ENCODE data around the gene SLC25A21.
A peak's percentile ranks its signal among the peaks of the same experiment; 100 is the strongest.

The SLC25A21 gene

DNA sequence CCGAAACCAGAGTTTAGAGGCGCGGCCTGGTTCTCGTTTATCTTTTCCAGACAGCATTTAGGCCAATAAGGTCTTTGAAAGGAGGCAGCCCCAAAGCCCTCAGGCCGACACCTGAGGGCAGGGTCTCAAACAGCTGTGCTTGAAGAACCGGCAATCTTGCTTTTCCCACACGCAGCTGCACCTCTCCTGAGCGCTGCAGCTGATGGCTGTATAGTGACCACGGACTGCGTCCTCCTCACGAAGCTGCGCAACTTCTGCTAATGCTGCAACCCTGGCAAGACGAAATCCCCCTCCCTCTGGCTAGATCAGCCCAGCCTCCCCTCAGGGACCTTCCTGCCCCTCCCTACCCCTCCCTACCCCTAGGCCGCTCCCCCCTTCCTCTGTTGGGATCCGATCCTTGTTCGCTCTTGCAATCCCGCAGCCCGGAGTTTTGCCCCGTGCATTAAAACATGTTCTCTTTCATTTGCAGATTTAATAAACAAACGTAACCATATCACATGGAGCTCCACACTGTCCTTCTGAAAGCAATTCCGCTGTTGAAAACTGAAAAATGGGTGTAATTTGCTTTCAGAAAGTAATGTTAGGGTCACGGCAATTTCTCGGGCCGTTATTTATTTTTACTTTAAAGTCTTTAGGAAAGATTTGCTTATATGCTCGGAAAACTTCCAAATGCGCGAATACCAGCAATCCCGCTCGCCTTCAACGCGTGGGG is 515.6 kb downstream of the SLC25A21 start:
- no peak overlapping the region for H3K4me3 ChIP-seq (ENCODE audit: low read depth, low read length)

DNA sequence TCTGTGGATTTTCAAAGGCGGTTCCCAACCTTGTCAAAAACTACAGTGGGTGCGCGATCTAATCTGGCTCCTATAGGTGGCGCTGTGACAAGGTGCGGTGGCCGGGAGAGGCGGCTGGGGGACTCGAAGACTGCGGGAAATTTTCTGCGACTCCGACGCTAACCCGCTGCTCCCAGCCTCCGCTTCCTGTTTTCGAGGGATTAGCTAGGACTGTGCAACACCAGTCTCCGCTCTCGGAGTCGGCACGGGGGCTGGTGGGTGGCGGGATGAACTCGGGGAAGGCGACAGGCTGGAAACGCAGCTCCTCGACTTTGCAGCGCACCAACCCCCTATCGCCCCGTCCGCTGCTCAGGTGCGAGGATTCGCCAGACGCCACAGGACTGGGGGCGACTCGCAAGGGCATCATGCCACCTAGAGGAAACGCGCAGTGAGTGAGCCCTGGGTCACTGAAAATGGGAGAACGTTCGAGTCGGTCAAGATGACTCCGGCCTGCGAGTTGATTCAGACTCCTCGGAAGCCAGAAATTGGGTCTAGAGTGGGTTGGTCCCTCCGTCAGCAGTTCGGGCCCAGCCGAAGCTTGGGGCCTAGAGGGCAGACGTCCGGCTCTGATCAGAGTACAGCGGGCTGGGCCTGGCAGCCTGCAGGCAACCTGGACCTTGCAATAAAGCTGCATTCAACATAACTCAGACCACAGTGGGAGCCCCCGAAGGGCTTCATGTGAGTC is 516.3 kb downstream of the SLC25A21 start:
- peak overlapping the region; percentile 22 for H3K4me3 ChIP-seq (ENCODE audit: low read depth, low read length)

DNA sequence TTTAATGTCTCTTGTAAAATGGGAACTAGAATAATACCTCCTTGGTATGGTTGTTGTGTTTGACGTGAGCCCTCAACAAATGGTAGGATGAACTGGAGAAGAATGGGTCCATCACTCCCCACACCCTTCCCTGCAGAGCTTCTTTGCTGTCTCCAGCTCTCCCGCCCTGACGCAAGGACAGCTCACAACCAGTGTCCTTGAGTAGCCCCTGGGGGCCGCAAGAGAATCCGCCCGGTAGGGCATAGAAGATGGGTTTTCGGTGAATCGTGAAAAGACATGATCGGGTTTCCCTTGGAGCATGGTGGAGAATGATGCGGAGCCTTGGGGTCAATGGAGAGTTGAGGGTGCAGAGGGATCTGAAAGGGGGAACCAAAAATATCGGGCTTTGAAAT is 516.8 kb downstream of the SLC25A21 start:
- H3K4me3 ChIP-seq (ENCODE audit: low read depth, low read length): no peak overlapping the region

DNA sequence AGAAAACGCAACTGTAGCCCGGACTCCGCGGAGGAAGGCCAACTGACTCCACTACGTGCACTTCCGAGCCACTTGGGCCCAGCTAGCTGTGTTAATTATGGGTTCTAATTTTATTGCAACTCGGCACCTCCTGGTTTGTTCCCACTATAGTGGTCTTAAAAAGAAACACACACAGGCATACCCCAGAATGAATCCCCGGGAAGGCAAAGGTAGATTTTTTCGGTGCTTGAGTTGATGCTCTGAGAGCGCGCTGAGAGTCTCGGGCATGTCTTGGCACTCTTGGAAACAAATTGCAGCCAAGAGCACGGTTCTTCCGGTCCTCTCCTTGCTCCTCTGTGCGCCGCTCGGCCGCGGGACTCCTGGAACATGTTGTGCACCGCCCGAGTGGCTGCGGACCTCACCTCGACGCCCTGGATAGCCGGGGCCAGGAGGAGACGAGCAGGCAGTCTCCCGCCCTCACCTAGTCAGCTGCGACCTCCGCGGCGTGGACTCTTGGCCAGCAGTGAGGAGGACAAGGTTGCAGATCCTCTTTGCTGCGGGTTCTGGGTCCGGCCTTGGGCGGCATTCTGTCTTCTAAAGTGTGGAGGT is 517.5 kb downstream of the SLC25A21 start:
- no peak overlapping the region for H3K4me3 ChIP-seq (ENCODE audit: low read depth, low read length)

DNA sequence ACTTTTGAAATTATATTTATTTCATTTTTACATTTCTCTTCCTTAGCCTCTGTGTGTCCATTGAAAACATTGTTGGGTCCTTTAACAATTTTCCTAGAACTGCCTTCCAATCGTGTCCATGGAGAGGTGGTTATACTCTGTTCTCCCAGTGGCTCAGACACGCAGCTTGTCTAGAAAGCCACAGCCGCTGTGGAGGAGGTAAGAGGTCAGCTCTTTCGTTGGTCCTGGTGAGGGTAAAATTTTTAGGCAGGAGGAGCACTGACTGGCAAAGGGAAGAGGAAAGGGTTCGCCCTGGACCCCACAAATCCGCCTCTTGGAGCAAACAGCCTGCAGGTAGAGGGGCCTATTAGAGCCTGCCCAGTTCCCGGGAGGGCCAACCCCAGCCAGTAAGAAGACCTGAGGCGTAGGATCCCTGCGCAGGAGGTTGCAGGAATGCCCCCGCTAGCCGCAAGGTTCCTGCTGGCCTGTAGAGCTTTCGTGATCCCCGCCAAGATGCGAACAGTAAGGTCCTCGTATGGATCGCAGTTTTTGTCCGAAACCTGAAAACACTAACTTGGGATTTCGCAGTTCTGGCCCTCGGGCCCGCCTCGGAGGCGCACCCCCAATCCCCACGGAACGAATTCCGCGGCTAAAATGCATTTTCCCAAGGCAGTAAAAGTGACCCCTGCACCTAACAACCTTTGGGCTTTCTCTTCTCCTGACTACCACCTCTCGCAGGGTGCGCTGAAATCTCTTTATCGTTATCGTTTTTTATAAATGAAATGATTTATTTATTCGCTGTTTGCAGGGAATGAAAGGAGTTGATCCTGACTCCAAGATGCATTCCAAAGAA is 518.2 kb downstream of the SLC25A21 start:
- H3K4me3 ChIP-seq (ENCODE audit: low read depth, low read length): no peak overlapping the region

DNA sequence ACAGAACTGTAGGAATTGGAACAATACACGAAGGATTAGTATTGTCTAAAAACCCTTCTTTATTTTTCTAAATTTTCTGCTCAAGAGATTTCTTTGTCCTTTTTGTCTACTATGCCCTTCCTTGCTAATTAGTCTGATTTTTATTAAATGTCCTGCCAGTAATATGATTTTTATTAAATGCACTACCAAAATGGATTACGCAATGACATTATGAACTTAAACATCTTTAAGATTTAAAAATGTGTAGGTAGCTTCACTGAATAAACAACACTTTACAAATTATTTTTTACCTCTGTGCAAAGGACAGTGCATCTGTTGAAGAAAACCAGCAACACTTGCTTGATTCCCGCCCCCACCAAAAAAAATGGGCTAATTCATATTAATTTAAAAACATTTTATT is 519.0 kb downstream of the SLC25A21 start:
- H3K4me3 ChIP-seq (ENCODE audit: low read depth, low read length): no peak overlapping the region

DNA sequence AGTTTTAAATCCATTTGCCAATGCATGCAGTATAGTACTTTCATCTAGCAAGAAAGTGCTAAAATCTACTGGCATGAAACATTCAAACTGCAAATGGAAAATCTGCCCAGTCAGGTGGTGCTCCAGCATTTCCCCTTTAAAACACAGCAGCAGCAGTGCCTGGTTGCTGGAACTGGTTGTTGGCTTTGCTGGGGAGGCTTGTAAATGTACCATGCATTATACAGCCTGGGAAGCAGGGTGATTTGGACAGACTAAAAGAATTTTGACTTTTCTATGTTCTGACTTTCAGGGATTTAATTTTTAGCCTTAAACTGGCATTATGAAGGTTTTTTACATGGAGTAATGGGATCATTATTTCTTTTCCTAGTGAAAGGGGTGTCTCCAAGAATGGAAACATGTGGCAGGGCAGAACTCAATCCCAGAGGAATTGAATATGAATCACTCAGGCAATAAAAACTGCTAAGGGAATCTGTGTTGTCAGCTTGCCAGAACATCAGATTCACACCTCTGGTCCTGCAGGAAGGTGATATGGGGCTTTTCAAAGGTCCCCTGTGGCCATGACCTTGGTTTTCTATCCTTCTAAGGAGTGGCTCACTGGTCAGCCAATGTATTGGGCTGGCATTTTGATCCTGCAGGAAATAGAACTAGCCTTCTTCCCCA is 519.7 kb downstream of the SLC25A21 start:
- H3K4me3 ChIP-seq (ENCODE audit: low read depth, low read length): no peak overlapping the region

DNA sequence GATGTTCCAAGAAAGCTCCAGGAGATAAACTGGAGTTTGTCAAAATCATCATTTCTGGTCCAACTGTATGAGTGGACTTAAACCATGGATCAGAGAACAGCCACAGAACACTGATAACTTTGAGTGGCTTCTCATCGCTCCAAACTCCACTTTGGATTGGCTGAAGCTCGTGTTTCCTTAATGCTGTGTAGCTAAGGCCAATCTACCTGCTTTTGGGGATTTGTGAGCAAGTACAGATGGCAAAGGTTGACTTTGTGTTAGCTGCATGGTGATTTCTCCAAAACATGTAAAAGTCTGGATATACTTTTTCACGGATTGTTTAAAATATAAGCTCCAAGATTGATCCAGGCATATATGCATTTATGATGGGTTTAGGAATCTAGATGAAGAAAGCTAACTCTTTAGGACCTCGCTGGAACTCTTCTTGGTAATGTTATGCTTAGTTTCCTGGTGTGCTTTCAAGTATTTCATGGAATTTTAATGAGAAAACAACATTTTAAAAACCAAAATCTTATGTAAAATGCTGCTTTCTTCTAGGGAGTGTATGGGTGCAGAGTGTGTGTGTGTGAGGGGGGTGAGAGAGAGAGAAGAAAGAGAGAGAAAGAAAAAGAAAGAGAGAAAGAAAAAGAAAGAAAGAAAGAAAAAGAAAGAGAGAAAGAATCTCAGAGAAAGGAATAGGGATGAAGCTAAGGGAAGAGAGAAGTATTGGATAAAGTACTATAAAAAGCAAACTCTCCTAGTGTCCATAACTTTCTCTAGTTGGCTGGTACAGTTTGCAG is 522.3 kb downstream of the SLC25A21 start:
- H3K4me3 ChIP-seq (ENCODE audit: low read depth, low read length): no peak overlapping the region

DNA sequence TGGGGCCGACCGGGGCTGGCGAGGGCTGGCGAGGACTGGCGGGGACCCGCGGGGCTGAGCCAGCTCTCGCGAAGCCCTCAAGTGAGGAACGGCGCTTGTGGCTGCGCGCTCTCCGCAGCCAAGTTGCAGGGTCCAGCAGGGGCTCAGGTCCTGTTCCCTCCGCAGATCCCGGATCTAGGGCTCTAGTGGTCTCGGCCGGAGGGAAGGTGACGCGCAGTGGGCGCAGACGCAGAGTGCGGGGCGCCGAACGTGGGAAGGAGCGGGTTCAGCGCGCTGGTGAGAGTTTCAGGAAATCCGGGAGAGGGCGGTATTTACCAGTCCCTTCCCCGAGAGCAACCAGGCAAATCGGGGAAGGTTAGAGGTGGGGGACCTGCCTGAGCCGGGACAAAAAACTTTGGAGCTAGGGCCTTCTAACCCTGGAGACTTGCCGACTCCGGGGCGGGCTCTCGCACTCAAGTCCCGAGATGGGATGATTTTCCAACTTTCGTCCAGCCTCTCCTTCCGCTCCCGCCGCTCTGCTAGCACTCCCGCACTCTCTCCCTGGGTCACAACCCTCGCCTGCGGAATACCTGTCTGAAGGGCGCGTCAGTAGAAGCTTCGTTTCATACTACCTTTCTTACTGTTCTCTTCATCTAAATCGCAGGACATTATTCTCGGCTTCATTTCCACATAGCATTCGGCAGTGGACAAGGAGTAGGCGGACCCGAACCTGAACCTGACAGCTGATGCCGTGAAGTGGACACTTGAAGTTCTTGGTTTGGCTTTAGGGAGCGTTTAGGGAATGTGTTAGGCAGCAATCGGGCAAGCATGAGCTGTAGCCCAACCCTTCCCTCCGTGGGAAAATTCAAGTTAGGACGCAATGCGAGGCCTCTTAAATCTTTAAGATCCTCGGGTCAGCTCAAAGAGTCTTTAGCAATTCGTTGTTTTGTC is 524.3 kb downstream of the SLC25A21 start:
- peak overlapping the region; percentile 50 for H3K4me3 ChIP-seq (ENCODE audit: low read depth, low read length)

DNA sequence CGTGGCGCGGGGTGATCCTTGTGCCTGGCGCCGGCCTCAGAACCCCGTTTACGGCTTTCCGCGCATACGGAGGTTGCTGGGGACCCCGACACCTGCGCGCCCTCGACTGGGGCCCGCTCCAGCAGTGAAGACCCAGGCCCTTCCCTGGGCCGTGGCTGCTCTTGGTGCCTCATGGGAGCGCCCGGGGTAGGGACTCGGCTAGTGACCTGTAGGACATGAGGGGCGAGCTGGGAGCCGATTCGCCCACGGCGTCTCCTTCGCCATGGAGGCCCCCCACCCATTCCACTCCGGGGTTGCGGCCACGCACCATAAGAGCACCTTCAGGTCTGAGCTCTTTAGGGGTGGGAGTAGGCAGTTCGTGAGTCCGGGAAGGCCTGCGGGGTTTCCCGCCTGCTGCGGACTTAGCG is 525.0 kb downstream of the SLC25A21 start:
- H3K4me3 ChIP-seq (ENCODE audit: low read depth, low read length): peak overlapping the region; percentile 50

DNA sequence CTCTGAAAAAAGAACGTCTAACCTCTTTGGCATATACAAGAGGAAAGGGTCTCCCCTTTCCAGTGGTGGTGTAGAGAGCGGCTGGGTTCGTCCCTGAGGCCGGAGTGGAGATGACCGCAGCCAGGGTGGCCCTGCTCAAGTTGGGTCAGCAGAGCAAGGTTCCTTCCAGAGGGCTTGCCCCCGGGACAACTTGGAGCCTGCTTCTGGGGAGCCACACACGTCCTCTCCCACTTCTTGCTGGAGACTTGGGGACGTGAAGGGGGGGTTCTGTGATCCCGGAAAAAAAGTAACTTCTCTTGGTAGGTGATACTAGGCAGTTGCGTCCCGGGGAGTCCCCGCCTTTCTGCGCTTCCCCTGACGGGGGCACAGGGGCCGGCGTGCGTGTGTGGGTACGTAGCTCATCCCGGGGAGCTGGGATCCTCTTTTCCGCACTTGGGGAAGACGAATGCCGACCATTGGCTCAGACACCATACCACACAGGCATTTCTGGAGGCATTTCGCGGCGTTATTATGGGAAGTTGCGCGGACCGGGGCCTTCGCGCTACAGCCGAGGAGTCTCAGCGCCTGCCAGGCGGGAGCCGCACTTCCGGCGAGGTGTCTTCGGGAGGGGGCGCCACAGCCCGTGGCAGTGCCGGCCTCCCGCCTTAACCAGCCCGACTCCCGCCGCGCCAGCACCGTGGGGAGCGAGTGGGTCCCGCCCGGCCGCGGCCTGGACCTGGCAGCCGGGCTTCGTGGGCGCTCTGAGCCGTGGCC is 525.6 kb downstream of the SLC25A21 start:
- peak overlapping the region; percentile 50 for H3K4me3 ChIP-seq (ENCODE audit: low read depth, low read length)

DNA sequence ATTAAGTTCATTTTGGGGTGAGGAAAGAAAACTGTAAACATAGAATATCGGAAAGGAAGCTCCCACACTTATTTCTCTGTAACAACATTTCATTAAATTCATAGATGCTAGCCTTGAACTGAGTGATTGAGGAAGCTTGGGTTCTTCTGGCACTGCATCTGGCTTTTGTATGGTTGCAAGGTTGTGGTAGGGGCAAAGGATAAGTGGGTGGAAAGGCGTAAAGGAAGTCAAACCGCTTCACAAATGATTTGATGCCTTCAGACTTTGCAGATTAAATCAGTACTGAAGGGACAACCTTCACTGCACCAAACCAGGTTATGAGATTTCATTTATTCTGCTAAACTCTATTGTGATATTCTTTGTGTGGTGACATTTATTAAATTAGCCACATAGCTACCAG is 538.8 kb downstream of the SLC25A21 start:
- no peak overlapping the region for H3K4me3 ChIP-seq (ENCODE audit: low read depth, low read length)

Data from iPS-11a (cell line).